Measurements from ENCODE around the gene CEACAM8.
"Not testable (repeated sequence)": the region's sequence is repeated elsewhere in the genome, so short reads cannot be mapped to it uniquely, and the experiment has no call there.

CEACAM8 gene

DNA sequence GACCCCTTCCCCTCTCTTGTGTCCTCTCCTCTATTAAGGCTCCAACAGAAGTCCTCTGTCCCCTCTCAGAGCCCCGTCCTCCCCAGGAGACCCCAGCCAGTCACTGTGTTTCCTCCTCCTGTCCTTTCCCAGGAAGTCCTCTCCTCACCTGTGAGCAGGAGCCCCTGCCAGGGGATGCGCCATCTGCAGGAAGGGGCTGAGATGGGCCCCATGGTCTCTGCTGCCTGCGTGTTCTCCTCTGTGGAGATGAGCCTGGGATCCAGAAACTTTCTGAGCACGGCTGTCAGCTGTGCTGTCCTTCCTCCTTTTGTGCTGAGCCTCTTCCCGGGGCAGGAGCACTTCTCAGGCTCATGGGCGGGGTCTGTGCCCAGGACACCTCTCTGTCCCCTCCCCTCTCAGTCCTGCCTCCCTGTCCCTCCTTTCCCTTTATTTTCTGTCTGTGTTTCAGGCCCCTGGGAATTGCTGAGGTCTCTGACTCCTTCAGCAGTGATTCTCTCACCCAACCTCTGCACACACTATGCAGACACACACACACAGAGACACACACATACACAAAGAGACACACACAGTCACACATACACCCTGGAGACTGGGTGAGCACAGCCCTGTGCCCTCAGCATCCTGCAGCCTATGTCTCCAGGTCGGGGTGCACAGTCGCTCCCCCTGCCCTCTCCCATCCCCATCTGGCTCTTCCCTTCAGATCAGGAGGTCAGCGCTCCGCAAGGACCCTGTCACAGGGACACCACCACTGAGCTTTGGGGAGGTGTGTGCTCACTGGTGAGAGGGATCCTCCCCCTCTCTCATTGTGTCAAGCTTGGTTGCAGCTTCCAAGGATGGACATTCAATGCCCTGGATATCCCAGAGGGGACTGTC is at the start of gene CEACAM8:
Gene CEACAM8, minus strand, starts transcription at position 308 of the 873 bp plus-strand sequence. Its CDS starts 96 bp downstream, at position 212.
- POLR2A ChIA-PET, result interaction anchor here (0.7 kb wide), 1 partner anchor 264 kb away, joined by 3 read pairs; no protein-coding TSS in a partner anchor
- no peak for DNase-seq (ENCODE audit: extremely low spot score)
- TF ChIP-seq SUZ12 (IDR thresholded peaks at IDR 0.05) (no peak), SP1 (IDR thresholded peaks at IDR 0.05) (no peak), FOXA1 (IDR thresholded peaks at IDR 0.05) (no peak), ZNF384 (IDR thresholded peaks at IDR 0.05) (no peak), FOXM1 (IDR thresholded peaks at IDR 0.05; ENCODE audit: borderline replicate concordance) (no peak), L3MBTL2 (conservative IDR thresholded peaks at IDR 0.05) (no peak), HDGF (IDR thresholded peaks at IDR 0.05; ENCODE audit: borderline replicate concordance) (no peak), NFRKB (IDR thresholded peaks at IDR 0.05) (no peak), BHLHE40 (IDR thresholded peaks at IDR 0.05; ENCODE audit: borderline replicate concordance) (no peak), FOXK2 (IDR thresholded peaks at IDR 0.05) (no peak), CTBP1 (IDR thresholded peaks at IDR 0.05; ENCODE audit: borderline replicate concordance) (no peak), ARNT (IDR thresholded peaks at IDR 0.05) (no peak)
- TF ChIP-seq, protein P1, sequence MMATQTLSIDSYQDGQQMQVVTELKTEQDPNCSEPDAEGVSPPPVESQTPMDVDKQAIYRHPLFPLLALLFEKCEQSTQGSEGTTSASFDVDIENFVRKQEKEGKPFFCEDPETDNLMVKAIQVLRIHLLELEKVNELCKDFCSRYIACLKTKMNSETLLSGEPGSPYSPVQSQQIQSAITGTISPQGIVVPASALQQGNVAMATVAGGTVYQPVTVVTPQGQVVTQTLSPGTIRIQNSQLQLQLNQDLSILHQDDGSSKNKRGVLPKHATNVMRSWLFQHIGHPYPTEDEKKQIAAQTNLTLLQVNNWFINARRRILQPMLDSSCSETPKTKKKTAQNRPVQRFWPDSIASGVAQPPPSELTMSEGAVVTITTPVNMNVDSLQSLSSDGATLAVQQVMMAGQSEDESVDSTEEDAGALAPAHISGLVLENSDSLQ (IDR thresholded peaks at IDR 0.05), result no peak
- CTCF ChIA-PET, result interaction anchor here (1.9 kb wide), 1 partner anchor 31 kb away, joined by 10 read pairs; no protein-coding TSS in a partner anchor

DNA sequence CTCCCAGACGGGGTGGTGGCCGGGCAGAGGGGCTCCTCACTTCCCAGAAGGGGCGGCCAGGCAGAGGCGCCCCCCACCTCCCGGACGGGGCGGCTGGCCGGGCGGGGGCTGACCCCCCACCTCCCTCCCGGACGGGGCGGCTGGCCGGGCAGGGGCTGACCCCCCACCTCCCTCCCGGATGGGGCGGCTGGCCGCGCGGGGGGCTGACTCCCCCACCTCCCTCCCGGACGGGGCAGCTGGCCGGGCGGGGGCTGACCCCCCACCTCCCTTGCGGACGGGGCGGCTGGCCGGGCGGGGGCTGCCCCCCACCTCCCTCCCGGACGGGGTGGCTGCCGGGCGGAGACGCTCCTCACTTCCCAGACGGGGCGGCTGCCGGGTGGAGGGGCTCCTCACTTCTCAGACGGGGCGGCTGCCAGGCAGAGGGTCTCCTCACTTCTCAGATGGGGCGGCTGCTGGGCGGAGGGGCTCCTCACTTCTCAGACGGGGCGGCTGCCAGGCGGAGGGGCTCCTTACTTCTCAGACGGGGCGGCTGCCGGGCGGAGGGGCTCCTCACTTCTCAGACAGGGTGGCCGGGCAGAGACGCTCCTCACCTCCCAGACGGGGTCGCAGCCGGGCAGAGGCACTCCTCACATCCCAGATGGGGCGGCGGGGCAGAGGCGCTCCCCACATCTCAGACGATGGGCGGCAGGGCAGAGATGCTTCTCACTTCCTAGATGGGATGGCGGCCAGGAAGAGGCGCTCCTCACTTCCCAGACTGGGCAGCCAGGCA is 44.8 kb upstream of the CEACAM8 start:
- CTCF ChIA-PET; DNase-seq (ENCODE audit: extremely low spot score); POLR2A ChIA-PET: not testable (repeated sequence)

DNA sequence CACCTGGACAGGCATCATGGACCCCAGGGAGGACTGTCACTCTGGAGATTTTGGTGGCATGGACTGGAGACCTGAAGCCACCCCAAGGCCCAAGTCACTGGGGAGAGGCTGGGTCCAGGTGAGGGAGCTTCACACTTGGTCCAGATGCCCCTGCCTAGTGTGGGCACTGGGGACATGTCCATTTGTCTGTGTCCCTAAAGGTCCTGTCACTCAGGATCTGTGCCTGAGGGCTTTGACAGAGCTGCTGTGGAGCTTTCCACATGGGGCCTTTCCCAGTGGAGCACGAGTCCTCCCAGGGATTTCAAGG is 40.5 kb upstream of the CEACAM8 start:
- ChIA-PET POLR2A (no interaction called here), CTCF (interaction anchor here (0.7 to 1.0 kb wide), 3 partner anchors 10 to 100 kb away, joined by 3 to 5 read pairs (median 3); no protein-coding TSS in a partner anchor)
- no peak for DNase-seq (ENCODE audit: extremely low spot score)
- TF ChIP-seq FOXM1 (IDR thresholded peaks at IDR 0.05; ENCODE audit: borderline replicate concordance), result no peak
- TF ChIP-seq TARDBP (IDR thresholded peaks at IDR 0.05), result no peak

DNA sequence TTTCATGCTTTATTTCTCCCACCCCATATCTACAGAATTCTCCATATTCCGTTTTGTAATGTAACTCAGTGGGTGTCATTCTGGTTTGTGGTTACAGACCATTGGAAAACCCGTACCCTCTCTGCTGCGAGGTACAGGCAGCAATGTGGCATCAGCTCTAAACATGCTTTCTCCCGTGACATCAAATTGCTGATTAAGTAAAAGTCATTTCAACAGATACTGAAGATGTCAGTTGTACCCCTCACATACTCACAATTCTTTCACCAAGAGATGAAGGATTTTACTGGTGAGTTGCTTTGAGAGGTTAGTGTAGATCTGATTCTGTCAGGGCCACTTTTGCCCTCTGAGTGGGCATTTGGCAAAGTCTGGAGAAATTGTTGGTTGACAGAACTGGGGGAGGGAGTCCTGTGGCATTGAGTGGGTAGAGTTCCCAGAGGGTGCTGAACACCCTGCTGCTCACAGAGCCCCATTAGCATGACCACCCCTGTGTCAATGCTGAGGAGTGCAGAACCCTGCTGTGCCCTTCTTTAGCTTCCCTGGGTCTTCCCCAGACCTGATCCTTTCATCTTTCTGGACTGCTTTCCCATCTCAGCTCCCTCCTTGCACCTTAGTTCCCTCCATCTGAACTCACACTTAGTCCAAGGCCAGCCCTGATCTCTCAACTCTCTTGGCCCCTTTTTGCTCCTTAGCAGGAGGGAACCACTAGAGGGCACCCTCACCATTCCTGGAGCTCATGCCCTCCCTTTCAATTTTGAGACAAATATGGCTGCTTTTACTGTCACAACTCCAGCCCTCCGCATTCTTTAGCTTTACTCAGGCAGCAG is 39.9 kb upstream of the CEACAM8 start:
- peak; percentile 68 for DNase-seq (ENCODE audit: extremely low spot score)
- CTCF ChIA-PET, result interaction anchor here (0.7 to 1.0 kb wide), 4 partner anchors 10 to 100 kb away, joined by 3 to 5 read pairs (median 3); no protein-coding TSS in a partner anchor
- POLR2A ChIA-PET, result no interaction called here
- no peak for TF ChIP-seq ZNF384 (IDR thresholded peaks at IDR 0.05)
- TF ChIP-seq SUZ12 (IDR thresholded peaks at IDR 0.05), result no peak
- TF ChIP-seq NFRKB (IDR thresholded peaks at IDR 0.05), result no peak
- TF ChIP-seq FOXM1 (IDR thresholded peaks at IDR 0.05; ENCODE audit: borderline replicate concordance), result no peak
- TF ChIP-seq SP1 (IDR thresholded peaks at IDR 0.05), result no peak
- TF ChIP-seq L3MBTL2 (conservative IDR thresholded peaks at IDR 0.05), result no peak
- no peak for TF ChIP-seq TARDBP (IDR thresholded peaks at IDR 0.05)
- TF ChIP-seq, protein P1 (IDR thresholded peaks at IDR 0.05), result no peak
- no peak for TF ChIP-seq BHLHE40 (IDR thresholded peaks at IDR 0.05; ENCODE audit: borderline replicate concordance)
- no peak for TF ChIP-seq ARNT (IDR thresholded peaks at IDR 0.05)
- no peak for TF ChIP-seq CTBP1 (IDR thresholded peaks at IDR 0.05; ENCODE audit: borderline replicate concordance)
- TF ChIP-seq FOXA1 (IDR thresholded peaks at IDR 0.05), result no peak
- no peak for TF ChIP-seq LEF1 (IDR thresholded peaks at IDR 0.05; ENCODE audit: borderline replicate concordance)
- no peak for TF ChIP-seq ELF4 (IDR thresholded peaks at IDR 0.05)
- no peak for TF ChIP-seq FOXK2 (IDR thresholded peaks at IDR 0.05)
- no peak for TF ChIP-seq HDGF (IDR thresholded peaks at IDR 0.05; ENCODE audit: borderline replicate concordance)

DNA sequence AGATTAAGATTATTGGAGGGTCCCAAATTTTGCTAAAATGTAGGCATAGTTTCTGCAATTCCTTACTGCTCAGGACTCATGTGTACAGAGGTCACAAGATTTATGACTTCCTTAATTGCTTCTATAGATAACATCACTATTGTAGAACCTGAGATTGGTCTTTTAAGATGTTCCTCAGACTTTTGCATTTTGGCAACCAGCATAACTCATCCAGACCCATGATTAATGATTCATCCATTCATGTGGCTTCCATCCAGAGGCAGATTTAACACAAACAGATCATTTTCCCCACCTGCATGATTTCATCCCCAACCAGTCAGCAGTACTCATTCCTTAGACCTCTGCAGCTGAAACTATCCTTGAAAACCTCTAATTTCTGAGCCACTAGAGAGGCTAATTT is 34.5 kb upstream of the CEACAM8 start:
- ChIA-PET POLR2A (no interaction called here), CTCF (no interaction called here)
- TF ChIP-seq CTBP1 (IDR thresholded peaks at IDR 0.05; ENCODE audit: borderline replicate concordance), result no peak
- TF ChIP-seq FOXM1 (IDR thresholded peaks at IDR 0.05; ENCODE audit: borderline replicate concordance), result no peak
- no peak for TF ChIP-seq BHLHE40 (IDR thresholded peaks at IDR 0.05; ENCODE audit: borderline replicate concordance)
- TF ChIP-seq LEF1 (IDR thresholded peaks at IDR 0.05; ENCODE audit: borderline replicate concordance), result no peak
- TF ChIP-seq ELF4 (IDR thresholded peaks at IDR 0.05), result no peak
- TF ChIP-seq TARDBP (IDR thresholded peaks at IDR 0.05), result no peak
- TF ChIP-seq, protein P1 (IDR thresholded peaks at IDR 0.05), result no peak
- TF ChIP-seq SUZ12 (IDR thresholded peaks at IDR 0.05), result no peak
- TF ChIP-seq NFRKB (IDR thresholded peaks at IDR 0.05), result no peak
- no peak for TF ChIP-seq FOXK2 (IDR thresholded peaks at IDR 0.05)
- TF ChIP-seq ZNF384 (IDR thresholded peaks at IDR 0.05), result no peak
- no peak for TF ChIP-seq HDGF (IDR thresholded peaks at IDR 0.05; ENCODE audit: borderline replicate concordance)
- no peak for TF ChIP-seq FOXA1 (IDR thresholded peaks at IDR 0.05)
- no peak for TF ChIP-seq L3MBTL2 (conservative IDR thresholded peaks at IDR 0.05)
- TF ChIP-seq ARNT (IDR thresholded peaks at IDR 0.05), result no peak
- TF ChIP-seq SP1 (IDR thresholded peaks at IDR 0.05), result no peak
- DNase-seq (ENCODE audit: extremely low spot score), result no peak

All from HEK293T (cell line).